ENCODE results near the gene IFT122.

DNA sequence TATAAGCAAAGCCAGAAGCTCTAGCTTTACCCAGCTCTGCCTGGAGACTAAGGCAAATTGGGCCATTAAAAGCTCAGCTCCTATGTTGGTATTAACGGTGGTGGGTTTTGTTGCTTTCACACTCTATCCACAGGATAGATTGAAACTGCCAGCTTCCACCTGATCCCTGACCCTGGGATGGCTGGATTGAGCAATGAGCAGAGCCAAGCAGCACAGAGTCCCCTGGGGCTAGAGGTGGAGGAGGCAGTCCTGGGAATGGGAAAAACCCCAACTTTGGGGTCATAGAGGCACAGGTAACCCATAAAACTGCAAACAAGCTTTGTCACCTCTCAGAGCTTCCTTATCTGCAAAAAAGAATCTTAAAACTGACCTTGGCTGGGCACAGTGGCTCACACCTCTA lies 95.1 kb downstream of the IFT122 start:
- no peak for TF ChIP-seq L3MBTL2 (conservative IDR thresholded peaks at IDR 0.05)
- TF ChIP-seq SUZ12 (IDR thresholded peaks at IDR 0.05), result no peak

All from HEK293T (cell line).